Embryonic facial prominence (tissue), 1 donor: ENCODE data around the gene ZNF619.
"Not testable (repeated sequence)": the region's sequence is repeated elsewhere in the genome, so short reads cannot be mapped to it uniquely, and the experiment has no call there.

Experiments used
- DNase-seq: peaks from one replicate; pipeline ENCODE4 v3.0.0-alpha.2; 2016; ENCODE audit errors: extremely low spot score

The ZNF619 gene

DNA sequence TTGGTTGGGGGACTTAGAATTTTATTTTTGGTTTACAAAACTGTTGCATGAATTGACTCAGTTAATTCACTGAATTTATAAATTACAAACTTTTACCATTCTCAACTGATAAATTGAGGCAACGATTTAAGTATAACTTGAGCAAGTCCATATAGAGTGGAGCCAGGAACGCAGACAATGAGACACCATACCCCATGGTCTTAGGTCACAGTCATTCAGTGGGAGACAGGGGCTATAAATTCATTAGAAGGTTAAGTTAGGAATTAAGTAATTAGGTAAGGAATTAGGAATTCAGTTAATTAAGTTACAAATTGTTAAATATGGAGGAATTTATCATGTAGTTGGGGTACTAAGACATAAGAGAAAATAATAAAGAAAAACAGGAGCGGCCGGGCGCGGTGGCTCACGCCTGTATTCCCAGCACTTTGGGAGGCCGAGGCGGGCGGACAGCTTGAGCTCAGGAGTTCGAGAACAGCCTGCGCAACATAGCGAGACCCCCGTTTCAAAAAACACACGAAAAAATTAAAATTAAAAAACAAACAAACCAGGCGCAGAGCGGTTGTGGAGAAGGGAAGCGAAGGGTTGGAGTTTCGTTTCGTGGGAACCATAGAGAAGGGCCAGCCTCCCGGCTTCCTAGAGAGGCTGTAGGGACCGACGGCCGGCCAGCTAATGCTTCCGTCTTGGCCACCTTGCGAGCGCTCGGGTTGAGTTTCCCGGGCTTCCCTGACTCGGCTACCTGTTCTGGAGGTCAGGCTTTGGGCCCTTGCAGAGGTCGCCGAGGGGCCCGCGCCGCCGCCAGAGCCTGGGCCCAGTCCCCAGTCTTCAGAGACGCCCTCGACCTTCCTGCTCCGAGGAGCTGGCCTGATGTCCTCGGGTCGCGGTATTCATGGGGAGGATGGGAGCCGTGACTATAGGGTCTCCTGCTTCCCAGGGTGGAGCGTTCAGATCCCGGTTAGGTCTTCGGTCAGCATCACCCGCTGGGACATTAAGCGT is at the start of gene ZNF619:
Gene ZNF619, plus strand, starts transcription at position 645 of the 993 bp plus-strand sequence. CDS start 858 bp downstream, outside the sequence.
- peak; percentile 10 for DNase-seq

DNA sequence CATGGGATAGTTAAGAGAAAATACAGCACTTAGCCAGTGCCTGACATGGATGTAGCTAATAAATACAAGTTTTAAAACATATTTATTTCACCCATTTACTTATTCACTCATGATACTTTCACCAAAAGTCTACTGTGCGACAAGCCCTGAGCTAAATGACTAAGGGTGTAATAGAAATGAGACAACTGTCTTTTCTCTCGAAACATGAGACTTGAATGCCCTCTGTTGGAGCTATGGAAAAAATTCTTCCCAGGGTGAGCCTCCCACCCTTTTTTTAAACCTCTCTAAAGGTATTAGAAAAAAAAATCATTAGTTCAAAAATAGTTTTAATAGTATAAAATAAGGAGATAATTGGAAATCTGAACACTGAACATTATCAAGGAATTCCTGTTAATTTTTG is 44.1 kb upstream of the ZNF619 start:
- DNase-seq: no peak

DNA sequence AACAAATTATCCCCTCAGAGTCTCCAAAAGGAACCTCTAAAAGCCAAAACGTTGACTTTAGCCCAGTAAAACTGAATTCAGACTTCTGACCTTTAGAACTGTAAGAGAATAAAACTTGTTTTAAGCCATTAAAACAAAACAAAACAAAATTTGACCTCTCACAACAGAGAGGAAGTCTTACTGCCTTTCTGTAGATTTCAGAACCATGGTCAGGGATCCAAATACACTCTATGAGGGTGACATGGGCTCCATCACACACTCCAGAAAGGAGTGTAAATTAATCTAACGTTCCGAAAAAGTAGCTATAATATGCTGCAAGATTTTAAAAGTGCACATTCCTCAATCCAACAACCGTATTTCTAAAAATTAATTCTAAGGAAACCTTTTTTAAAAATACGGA is 39.0 kb upstream of the ZNF619 start:
- DNase-seq: no peak

DNA sequence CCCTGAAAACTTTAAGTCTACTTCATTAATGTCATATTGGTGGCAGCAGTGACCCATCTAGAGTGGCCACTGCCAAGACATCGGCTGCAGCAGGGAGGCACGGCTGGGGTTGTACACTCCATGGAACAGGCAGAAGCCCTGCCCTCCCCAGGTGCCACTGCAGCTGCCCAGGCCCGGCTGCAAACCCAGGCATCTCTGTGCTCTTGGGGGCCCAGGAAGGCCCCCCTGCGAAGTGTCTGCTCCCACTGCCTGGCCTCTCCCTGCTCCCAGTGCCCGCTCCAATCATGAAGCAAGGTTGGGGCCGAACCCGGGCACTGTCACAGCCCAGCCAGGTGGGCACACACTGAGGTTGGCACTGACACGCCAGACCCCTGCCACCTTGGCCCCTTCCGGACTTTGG is 31.9 kb upstream of the ZNF619 start:
- DNase-seq: no peak

DNA sequence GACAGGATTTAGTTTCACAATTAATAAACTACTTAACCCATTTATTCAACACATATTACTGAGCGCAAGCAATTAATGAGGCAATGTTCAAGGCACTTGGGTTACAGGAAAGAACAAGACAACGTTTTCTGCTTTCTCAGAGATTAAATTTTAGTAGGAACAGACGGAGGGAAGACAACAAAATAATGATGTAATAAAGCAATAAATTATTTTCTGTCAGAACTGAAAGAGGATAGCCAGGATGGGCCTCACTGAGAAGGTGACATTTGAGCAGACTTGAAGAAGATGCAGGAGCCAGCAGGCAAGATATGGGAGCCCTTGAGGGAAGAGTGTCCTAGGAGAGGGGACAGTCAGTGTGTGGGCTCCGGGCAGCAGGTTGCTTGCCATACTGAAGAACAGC is 31.0 kb upstream of the ZNF619 start:
- no peak for DNase-seq

DNA sequence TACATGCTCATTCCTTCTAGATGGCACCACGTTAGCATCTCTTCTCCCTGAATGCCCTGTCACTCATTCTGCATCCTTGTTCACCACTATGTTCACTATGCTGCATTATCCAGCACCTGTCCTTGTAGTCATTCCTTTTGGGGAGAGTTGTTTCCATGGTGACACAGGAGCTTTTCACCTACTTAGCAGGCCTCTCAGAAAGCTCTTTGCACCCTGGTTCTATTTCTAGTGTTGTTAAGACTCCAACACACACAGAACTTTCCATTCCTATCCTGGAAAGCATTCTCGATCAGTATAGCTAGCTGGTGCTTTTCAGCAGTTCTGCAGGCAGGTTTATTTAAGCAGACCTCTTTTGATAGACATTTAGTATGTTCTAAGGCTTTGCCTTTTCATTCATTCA is 26.5 kb upstream of the ZNF619 start:
- DNase-seq: no peak

DNA sequence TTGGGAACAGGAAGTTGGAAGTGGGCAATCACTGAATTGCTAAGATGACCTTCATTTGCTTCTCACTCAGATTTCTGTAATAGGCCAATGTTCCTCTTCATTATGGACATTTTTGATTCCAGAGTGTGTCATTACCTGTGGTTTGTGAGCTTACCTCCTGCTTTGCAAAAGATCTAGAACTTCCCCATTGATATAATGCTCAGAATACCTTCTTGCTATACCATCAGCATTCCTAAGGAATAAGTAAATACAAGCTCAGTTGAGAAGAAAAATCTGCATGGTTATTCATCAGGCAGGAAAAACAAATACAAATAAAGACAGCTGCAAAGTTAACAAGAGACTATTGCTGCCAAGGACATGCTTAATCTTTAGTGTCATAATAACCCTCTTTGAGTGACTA is 25.4 kb upstream of the ZNF619 start:
- no peak for DNase-seq

DNA sequence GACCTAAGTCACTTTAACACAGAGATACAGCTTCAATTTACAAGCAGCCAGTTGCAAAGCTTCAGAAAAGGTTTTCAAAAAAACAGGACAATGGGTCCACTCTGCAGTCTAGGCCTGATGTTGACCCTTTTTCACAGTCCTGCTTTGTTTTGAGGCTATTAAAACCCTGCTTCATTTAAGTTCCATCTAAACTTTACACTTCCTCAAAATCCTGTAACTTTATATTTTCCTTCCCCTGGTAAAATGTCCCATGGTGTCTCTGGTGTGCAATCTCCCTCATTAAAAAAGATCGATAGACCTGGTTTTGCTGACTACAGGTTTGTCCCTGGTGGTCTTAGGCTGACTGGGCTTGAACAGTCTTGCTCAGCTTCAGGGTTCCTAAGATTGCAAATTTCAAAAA is 24.9 kb upstream of the ZNF619 start:
- DNase-seq: no peak

DNA sequence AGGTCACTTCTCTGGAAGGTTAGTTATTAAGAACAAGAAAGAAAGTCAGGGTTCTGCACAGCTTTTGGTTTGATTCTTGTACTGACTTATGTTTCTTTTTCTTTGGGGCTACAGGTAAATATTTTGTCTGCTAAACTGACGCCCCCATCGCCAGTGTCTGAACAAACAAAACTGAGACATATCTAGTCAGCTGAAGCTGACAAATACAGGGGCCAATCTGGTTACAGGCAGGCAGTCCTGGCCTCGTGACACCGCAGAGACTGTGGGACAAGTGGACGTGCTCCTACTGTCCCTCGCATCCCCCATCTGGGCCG is 24.4 kb upstream of the ZNF619 start:
- DNase-seq: no peak

DNA sequence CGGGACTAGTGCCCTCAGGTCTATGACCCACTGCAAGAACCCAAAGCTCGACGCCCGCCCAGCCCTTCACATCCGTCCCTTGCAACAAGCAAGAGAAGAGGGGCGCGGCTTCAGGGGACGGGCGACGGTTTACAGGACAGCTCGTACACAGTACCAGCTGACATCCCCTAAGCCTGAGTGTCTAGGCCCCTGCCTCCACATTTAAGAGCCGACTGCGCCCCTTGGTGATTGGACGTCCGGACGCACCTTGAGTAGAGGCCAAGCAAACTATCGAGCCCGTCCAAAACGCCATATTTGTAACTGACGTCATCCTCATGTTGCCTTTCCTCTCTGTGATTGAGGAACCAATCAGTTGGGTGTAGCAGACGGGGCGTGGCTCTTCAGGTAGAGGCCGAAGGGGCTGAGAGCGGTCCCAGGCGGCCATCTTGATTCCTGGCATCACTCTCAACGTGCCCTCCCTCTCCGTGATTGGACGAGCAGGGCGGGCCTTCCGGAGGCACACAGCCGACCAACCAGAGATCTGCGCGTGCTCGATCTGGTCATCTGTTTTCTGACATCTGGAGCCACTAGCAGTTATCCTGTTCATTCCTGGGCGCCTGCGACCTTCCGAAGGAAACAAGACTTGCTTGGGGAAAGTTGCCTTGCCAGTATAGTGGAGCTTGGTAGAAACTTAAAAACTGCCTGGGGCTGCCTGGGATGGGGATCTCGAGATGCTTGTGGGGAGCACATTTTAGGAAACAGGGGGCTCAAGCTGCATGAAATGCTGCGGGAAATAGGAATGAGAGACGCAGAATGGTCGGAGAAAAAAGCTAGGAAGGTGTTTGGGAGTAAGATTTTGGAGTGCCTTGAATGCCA is 23.8 kb upstream of the ZNF619 start:
- DNase-seq: peak; percentile 99

DNA sequence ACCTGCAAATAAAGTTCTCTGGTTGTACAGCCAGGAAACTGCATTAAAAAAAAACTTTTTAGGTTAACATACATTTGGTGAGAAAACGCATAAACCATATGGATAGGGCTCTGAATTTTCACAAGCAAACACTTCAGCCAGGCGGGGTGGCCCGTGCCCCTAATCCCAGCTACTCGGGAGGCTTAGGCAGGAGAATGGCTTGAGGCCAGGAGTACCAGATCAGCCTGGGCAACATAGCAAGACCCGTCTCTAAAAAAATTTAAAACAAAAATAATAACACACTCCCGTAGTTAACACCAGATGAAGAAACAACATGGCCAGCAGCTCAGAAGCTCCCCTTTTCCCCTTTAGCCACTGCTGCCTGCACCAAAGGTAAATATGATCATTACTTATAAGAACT is 23.0 kb upstream of the ZNF619 start:
- DNase-seq: no peak

DNA sequence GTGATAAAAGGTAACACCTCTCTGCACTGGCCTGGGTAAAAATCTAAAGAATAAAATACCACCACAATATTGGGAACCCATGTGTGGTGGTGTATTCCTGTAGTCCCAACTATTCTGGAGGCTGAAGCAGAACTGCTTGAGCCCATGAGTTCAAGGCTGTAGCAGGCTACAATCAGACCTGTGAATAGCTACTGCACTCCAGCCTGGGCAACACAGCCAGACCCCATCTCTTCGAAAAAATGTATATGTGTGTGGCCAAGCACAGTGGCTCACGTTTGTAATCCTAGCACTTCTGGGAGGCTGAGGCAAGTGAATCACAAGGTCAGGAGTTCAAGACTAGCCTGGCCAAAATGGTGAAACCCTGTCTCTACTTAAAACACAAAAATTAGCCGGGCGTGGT is 21.6 kb upstream of the ZNF619 start:
- no peak for DNase-seq

DNA sequence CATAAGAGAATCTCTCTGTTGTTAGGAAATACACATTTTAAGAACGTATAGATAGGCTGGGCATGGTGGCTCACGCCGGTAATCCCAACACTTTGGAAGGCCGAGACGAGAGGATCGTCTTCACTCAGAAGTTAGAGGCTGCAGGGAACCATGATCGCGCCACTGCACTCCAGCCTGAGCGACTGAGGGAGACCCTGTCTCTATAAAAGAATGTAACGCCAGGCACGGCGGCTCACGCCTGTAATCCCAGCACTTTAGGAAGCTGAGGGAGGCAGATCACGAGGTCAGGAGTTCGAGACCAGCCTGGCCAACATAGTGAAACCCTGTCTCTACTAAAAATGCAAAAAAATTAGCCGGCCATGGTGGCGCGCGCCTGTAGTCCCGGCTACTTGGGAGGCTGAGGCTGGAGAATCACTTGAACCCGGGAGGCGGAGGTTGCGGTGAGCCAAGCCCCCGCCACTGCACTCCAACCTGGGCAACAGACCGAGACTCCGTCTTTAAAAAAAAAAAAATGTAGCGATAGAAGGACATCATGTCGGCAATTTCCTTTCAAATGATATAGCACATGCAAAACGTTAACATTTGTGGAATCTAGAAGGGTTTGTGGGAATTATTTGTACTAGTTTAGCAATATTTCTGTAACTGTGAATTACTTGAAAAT is 20.5 kb upstream of the ZNF619 start:
- no peak for DNase-seq

DNA sequence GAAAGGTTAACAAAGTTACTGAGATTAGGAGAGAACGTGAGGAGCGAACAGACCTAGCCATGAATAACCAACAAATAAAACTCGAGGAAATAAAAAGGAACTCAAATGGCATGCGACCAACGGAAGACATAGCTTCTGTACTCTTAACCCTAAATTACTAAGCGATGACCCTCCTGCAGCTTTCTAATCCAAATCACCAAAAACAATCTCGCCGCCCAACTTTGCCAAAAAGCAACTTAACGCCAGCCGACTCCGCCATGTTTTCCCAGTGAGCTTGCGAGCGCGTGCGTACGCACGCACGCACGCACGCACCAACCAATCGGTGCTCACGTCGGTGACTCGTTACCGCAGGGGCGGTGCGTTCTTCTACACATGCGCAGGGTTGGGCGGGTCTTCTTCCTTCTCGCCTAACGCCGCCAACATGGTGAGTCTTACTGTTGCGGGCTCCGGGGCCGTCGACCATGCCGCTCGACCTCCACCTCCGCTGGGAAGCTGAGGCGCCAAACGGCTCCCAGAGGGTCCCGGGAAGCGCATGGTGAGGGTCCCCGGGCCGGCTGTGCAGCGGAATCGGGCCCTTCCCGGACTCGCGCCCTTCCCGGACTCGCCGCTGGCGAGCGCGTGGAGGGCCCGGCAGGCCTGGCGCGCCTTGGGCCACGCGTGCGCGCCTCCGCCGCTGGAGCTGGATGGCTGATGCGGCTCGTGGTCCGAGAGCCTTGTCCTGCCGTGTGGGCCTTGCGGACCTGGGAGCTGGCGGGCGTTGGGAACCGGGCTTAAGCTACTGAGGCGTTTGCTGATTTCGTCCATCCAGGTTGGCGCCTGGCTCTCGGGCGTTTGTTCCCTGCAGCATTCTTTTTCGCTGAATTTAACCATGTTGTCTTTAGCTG is 19.7 kb upstream of the ZNF619 start, which contains the start of gene RPL14:
Gene RPL14, plus strand, starts transcription at position 400 of the 884 bp plus-strand sequence. Its CDS starts 133 bp downstream, at position 533.
- DNase-seq: peak; percentile 92

DNA sequence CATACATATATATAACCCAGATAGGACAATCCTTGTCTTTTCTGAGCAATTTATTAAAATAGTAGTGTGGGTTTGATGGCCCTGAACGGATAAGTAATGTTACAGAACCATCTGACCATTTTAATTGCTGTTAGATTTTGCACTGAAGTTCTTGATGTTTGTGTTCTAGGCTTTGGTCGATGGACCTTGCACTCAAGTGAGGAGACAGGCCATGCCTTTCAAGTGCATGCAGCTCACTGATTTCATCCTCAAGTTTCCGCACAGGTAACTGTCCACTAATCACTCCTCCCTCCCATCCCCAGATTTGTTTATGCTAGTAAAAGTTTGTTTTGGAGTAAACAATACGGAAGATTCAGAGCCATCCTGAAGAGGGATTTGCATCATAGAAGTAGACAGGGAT is 18.4 kb upstream of the ZNF619 start:
- DNase-seq: no peak

DNA sequence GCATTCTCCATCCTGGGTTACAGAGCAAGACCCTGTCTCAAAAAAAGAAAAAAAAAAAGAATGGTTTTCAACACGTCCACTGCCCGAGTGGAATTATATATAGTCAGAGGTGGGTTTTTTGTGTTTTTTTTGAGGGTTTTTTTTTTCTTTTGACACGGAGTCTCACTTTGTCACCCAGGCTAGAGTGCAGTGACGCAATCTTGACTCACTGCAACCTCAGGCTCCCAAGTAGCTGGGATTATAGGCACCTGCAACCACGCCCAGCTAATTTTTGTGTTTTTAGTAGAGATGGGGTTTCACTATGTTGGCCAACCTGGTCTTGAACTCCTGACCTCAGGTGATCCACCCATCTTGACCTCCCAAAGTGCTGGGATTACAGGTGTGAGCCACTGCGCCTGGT is 16.4 kb upstream of the ZNF619 start:
- DNase-seq: not testable (repeated sequence)

DNA sequence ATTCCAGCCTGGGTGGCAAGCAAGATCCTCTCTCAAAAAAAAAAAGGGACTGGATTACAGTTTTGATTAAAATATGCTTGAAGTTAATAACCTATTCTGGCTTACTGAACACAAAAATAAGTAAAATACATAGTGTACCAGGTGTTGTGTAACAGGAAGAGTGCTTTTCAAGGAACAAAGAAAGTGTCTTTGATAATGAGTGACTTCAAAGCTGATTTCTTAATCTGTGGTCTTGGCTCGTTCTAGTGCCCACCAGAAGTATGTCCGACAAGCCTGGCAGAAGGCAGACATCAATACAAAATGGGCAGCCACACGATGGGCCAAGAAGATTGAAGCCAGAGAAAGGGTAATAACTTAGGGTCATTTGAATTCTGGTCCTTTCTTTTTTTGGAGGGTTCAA is 15.8 kb upstream of the ZNF619 start:
- no peak for DNase-seq

DNA sequence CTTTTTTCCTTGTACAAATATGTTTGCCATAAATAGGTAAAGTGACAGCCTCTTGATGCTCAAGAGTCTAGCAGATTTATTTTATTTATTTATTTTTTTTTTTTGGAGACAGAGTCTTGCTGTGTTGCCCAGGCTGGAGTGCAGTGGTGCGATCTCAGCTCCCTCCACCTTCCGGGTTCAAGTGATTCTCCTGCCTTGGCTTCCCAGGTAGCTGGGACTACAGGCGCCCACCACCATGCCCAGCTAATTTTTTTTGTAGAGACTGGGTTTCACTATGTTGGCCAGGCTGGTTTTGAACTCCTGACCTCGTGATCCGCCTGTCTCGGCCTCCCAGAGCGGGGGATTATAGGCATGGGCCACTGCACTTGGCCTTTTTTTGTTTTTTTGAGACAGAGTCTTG is 14.1 kb upstream of the ZNF619 start:
- not testable (repeated sequence) for DNase-seq

DNA sequence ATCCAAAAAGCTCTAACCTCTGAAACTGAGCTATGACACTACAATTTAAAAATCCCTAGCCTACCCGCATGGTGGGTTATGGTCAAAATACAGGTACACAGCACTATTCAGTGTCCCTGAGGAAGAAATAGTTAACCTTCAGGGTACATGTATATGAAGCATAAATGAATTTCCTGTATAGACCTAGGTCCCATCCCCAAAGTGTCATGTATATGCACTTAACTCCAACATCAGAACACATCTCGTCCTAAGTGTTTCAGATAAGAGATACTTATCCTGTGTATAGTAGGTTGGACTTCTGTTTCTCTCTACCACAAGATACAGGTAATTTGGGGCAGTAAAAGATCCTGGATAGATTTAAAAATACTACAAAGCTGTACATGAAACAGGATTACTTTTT is 13.3 kb upstream of the ZNF619 start:
- DNase-seq: no peak

DNA sequence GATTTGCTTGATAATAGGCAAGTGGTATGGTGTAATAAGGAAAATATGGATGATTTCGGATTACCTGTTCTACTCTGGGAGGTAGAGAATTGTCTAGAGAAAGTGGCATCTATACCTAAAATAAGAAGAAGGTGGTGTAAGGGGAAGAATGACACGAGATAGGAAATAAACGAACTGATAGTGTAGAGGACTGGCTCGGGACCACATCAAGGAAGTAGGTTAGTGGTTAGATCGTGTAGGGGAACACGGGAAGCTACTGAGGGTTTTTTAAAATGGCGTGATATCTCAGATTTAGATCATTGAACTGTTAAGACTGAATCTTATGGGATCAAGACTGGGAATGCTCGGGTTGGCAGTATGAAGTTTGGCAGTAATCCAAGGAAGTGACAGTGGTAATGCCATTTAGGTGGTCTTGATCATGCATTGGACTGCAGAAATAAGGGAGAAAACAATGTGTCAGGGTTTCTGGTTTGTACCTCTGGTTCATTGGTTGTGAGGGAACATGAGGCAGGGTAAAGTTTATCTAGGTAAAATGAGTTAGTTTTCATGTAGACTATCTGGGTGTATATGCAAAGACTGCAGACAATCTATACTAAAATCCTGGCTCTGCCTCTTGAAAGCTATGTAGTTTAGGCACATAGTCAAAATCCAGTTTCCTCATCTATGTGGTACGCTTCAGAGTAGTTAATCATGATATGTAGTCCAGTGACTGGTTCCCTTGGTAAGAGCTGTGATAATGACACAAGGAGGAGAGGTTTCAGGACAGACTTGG is 12.4 kb upstream of the ZNF619 start:
- no peak for DNase-seq

DNA sequence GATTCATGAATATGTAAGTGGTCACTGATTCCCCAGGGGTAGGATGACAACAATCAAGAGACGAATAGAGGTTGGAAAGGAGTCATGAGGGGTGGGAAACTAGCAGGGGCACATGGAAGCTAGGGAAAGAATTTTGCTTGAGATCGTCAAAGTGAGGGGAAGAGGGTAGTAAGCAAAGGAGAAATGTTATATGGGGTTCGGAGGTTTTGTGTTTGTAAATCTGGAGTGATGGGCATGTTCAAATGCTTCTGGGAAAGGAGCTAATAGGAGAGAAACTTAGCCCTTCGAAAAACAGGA is 11.9 kb upstream of the ZNF619 start:
- no peak for DNase-seq
